RKO (cell line): ENCODE results near the gene MICAL3.

Experiments
- DNase-seq: peaks from one replicate; pipeline ENCODE4 v3.0.0-alpha.2; 2016; ENCODE audit warnings: low spot score

Gene MICAL3

DNA sequence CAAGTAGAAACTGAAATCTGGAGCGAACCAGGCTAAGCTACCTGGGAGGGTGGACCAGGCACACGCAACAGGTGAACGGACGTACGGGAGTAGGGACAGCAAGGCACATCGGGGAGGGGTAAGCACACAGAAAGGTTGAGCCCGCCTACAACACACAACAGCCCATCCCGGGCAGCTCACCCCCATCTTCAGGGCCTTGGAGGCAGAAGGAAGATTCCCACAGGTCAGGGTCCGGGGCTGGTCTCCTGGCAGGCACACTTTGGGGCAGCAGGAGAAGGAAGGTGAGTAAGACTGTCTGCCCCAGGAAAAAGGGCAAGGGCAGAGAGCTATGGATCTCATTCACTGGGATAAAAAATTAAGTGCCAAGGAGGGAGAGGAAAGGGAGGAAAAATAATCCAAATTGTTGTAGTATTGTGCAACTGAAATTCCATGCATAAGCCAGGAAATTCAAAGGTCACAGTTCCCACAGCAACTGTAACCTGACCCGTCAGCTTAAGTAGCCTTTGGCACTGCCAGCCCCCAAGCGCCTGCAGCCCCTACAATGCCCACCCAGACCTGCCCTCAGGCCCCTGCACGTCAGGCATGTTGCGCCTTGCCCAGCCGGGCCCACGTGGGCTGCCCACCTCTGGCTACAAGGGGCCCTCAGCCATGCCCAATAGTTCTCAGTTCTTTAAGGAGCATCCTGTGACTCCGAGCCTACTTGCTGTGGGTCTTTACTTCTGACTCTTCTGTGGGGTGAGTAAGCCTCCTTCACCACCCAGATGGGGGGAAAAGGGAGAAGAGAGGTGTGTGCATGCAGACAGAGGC, 51.8 kb downstream of the MICAL3 start:
- DNase-seq = no peak

DNA sequence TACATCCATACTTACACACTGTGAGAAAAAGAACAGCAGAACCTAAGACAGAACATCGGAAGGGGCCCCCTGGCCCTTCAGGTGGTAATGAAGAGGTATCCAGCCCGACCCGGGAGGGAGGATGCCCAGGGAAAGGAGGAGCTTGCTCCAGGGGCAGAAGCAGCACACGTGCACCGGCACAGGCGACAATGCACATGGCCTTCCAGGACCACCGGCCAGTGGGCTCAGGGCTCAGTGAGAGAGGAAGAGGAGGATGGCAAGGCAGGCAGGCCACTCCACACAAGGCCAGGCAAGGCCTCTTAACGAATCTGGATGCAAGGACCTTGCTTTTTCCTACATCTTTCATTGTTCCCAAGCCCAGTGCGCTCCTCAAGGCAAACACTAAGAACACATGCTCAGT, 52.6 kb downstream of the MICAL3 start:
- no peak for DNase-seq

DNA sequence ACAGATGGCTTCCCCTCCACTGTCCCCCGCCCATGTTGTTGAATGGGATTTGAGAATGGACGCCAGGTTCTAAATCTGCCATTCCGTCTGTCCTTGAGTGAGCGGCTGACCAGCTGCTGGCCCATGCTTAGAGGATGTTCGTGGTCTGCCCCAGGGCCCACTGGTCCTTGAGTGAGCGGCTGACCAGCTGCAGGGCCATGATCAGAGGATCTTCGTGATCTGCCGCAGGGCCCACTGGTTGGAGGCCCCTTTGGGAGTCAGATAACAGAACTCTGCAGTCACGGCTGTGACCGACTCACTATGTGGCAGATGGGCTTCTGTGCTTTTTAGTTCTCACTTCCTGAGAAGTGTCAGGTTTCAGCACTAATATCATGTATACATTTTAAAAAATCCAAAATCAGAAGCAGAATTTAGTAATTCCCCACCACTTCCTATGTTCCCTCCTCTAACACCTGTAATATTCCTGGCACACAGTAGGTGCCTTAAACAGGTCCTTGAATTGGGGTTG, 54.1 kb downstream of the MICAL3 start:
- no peak for DNase-seq

DNA sequence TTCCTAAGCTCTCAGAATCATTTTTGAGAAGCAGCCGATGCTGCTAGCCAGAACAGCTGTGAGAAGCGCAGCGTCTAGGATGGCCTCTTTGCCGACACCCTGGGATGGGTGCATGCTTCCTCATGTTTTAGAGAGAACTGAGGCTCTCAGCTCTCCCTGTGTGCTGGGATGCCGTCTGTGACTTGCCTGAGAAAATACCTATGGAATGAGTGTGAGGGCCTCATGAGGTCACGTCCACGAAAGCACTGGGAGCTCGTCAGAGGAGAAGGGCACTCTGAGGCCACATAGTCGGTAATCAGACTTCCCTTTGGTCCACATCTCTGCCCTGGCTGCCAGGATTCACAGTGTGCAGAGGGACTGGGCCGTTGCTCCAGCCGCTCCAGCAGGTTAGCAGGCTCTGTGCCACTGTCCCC, 54.7 kb downstream of the MICAL3 start:
- DNase-seq = peak; percentile 37

DNA sequence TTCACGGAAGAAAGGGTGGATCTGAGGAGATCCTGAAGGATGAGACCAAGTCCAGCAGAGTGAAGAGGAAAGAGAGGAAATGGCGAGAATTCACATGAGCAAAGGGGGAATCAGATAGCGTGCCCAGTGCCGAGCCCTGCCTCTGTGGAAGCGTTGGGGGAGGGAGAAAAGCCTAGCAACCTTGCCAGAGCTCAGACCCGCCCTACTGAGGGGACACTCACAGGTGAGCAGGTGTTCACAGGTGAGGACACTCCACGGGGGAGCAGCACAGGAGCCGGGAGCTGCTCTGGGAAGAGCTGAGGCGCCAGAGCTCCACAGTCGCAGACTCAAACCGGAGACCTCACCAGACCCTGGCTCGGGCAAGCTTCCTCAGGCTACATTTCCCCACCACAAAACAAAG, 56.2 kb downstream of the MICAL3 start:
- DNase-seq = no peak

DNA sequence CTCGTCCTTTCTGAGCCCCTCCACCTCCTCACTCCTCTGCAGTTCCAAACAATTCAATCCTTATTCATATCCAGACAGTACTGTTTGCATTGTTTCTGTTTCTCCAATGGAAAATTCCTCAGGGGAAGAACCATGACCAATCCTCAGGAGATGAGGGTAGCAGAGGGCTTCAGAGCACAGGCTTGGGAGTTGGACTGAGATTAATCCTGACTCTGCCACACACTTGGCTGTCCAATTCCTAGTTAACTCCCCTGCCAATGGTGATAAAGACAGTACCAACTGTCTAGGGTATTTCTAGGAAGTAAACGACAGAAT, 58.0 kb downstream of the MICAL3 start:
- DNase-seq = no peak

DNA sequence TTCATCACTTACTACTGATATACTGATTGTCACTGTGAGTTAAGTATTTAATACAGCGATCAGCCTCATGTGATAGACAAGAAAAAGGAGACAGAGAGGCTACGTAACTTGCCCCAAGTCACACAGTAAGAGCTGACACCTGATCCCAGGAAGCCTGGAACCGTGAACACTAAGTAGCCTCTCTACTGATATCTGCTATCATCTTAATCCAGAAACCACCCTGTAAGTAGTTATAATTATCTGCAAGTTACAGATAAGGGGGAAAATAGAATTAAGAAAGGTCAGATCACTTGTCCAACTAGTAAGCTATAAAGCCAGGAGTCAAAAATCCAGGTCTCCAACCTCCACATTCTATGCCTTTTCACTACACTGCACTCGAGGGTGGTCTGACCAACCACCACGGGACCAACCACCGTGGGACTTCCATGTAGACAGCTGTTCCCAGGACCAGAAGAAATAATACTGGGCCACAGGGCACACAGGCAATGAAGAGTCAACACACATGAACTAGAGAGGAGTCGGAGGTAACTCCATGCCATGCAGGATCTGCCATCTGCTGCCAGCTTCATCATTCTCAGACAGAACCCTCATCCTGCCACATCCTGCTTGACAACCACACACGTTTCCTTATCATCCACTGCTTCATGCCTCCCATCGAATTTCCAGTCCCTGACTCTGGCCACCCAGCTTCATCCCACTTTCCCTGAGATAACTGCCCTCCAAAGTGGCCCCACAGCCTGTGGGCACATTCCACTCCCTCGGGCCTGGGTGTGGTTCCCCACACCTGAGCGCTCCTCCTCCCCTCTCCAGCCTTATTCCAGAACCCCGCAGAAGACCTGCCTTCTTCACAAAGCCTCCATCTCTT, 58.6 kb downstream of the MICAL3 start:
- DNase-seq = no peak

DNA sequence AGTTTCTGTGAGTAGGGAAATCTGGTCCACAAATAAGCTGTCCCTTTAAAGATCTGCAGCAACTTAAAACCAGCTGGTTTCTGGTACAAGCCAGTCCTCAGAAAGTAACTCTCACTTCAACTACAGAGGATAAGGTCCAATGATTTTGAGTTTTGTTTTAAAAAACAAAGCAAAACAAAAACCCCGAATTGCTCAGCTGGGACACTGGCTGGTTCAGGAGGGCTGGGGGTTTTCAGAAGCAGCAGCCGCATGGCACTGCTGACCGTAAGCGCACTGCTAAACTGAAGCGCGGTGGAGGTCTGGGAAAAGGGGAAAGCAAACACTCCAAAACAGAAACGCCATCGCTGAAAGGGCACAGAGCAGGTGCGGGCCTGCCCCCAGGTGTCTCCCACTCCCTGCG, 59.7 kb downstream of the MICAL3 start:
- no peak for DNase-seq

DNA sequence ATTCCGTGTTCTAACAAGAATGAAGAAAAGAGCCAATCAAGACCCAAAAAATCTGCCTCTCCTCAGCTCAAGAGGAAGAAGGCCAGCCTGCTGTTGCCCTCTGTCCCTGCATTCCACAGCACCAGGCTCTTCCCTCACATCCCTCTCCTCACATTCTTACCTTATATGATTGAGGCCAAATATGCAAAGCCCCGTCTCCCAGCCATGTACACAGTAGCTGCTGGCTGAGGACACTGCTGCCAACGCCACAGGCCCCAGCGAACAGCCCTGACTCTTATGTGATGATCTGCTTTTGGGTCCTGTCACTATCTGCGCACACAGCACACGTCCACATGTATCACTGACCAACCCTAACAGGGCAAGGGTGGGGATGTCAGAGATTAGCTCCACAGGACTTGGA, 60.2 kb downstream of the MICAL3 start:
- DNase-seq = no peak

DNA sequence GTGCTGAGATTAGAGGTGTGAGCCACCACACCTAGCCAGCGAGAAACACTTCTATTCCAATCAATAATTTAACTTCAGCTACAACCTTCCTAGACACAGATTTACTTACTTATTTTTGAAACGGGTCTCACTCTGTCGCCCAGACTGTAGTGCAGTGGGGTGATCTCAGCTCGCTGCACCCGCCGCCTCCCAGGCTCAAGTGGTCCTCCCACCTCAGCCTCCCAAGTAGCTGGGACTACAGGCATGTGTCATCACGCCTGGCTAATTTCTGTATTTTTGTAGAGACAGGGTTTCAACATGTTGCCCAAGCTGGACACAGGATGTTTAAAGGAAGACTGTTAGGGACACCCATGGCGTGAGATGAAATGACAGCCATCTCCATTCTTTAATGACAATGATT, 61.3 kb downstream of the MICAL3 start:
- no peak for DNase-seq

DNA sequence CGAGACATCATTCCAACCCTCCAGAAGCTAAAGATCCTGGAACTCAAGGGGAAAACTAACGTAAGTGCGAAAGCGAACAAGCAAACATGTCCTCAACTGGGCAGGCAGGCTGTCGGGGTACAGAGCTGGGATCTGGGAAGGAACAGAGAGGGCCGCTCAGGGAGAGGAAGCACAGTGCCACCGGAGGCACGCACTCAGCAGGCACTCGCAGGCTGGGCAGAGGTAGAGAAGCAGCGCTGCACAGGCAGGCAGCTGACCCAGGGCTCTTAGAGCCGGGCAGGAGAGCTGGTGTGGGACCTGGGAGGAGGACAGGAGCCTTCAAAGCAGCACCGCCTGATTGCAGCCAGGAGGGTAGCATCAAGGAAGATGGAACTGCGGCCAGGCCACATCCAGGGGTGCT, 62.2 kb downstream of the MICAL3 start:
- DNase-seq = no peak

DNA sequence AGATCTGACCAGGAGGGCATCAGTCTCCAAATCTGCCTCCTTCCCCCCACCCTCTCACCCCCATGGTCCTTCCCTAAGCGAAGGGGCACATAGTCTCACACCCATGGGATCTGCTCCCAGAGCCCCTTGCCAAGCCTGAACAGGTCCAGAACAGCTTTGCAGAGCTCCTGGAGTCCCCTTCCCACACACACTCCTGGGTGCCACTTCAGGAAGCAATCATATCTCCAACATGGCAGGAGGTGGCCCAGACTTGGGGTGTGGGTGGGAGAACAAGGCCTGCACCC, 63.0 kb downstream of the MICAL3 start:
- DNase-seq = no peak

DNA sequence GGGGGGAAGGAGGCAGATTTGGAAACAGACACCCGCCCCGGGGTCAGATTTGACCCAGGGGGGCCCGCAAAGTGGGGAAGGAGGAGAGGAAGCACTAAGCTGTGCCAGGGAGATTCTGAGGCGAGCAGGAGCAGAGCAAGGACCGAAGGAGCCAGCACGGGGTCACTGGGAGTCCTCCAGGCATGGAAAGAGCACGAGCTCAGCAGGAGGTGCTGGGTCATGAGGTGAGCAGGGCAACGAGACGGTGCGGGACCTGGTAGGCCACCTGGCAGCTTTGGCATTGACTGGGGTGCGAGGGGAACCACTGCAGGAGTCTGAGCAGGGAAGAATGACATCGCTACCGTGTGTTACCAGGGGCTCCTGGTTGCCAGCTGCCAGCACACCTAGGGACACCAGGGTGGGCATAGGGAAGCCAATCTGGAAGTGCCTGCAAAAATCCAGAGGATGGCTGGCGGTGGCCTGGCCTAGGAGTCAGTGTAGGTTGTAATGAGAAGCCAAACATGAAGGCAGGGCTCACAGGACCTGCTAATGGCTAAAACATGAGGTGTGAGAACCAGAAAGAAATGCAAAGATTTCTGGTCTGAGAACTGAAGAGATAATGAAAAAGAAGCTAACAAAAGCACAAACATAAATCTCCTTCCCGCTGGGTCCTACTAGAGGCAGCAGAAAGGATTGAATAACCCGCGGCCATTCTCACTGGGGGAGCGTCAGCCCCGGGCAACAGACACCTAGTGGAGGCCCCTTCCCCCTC, 63.5 kb downstream of the MICAL3 start:
- no peak for DNase-seq

DNA sequence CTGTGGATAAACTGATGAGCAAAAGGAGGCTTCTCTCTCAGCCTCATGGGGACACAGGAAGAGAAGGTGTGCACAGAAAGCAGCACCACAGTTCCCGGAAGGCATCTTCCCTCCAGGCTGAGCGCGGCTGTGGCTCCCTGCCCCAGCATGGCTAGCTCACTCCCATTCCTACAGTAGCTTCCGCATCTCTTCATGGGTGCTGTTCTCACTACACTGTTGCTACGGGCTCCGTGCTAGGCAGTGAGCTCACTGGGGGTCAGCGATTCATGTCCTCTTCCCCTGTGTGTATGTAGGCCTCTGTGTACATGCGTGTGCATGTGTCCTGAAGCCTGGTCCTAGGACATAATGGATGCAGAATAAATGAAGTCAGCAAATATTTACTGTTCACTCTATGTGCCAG, 64.3 kb downstream of the MICAL3 start:
- no peak for DNase-seq

DNA sequence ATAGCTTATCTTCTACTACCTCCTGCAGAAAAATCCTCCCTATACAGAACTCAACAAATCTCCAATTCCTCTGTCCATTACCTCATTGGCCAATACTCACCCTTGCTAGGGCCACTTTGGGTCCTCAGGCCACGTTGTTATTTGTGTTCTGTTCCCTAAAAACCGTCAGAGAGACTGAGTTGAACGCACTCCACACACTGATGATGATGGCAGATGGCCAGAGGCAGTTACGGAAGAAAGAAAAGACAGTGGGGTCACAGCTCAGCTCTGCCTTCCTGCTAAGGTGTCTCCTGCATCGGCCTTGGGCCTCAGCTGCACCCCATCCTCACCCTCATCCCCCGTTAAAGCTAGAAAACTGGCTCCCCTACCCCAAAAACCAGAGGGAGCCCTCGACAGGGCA, 66.2 kb downstream of the MICAL3 start:
- no peak for DNase-seq

DNA sequence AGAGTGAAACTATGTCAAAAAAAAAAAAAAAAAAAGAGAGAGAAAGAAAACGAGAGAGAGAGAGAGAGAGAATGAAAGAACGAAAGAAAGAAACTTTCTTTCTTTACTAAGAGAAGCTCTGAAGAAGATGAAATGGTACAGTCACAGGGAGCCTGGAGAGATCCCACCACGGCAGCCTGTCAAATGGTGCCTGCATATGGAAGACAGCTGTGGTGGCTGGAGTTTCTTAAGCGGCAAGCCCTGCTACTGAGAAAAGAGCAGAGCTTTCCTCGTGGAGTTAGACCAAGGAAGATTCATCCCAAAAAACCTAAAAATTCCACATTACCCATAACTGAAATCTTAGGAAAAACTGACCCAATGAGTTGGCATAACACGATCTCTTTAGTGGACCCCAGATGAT, 66.7 kb downstream of the MICAL3 start:
- no peak for DNase-seq

DNA sequence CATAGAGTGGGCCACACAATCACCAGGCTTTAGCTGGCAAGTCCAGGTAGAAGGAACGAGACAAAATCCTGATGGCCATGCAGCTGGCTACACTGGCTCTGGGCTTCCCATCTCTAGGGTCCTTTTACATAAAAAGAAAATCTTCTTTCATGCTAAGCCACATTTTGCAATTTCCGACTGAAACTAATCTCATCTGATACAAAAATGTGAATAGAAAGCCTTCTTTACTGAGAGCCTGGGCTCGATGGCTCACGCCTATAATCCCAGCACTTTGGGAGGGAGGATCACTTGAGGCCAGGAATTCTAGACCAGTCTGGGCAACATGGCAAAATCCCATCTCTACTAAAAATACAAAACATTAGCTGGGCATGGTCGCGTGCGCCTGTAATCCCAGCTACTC, 67.2 kb downstream of the MICAL3 start:
- DNase-seq = no peak

DNA sequence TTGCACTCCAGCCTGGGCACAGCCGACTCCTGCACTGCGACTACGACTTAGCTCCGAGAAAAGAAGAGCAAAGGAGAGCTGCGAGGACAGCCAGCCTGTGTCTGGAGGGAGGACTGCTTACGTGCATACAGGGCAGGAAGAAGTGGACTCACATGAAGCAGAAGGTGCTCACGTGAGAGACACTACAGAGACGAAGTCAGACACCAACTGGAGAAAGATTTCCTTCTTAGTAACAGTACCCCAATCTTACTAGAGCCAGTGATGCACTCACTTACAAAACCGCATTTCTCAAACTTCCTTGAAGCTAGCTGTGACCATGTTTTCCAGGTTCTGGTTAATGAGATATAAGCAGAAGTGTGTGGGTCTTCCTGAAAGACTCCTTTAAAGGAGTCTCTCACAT, 67.7 kb downstream of the MICAL3 start:
- no peak for DNase-seq

DNA sequence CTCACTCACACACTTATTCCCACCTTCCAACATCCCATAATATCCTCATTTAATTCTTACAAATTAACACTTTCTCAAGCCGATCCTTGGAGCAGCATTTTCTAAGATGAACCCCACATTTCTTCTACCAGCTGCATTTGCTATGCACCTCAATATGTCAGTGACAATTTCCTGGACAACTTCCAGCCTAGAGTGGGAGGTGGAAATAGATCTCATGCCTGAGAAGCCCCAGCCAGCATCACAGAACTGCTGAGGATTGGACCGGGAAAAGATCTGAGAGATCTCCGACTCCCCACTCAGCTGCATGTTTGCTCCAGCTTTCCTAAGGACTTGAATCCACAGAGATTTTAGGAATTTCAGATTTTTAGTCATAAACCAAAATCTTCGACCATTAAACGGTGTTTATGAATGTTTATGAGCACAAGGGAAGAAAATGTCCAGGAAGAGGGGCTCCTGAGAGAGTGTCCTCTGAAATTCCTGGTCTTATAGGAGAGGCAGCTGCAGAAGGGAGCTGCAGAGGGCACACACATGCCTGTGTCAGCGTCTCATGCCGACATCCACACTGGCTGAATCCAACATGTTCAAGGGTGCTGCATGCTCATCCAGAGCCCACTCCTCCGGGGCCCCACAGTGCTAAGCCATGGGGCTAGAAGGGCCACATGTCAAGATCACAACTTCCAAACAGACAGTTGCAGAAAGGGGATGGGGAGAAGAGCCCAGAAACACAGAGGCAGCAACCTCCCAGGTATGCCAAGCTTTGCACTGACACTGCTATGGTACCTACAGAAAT, 68.6 kb downstream of the MICAL3 start:
- DNase-seq = no peak

DNA sequence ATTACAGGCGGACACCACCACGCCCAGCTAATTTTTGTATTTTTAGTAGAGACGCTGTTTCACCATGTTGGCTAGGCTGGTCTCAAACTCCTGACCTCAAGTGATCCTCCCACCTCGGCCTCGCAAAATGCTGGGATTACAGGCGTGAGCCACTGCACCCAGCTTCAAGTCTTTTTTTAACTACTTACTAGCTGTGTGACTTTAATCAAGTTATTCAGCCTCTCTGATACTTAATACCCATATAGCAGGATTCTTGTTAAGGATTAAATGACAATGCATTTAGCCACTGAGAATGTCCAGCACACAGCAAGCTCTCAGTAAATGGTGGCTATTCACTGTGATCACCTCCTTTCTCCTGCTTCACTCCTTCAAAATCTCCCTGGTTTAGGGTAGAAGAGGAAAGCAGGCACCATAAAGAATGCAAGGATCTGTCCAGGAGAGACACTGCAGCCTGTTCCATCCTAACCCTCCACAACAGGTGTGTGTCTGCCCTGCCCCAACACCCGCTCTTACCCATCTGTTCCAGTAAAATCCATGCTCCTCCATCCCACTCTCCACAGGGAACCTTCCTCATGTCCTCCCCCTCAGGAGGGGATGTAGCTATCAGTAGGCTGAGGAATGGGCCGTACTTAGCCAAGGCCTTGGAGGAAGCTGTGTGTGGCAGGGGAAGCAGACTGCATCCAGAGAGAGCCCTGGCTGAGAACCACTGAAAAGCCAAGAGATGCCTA, 69.3 kb downstream of the MICAL3 start:
- no peak for DNase-seq

DNA sequence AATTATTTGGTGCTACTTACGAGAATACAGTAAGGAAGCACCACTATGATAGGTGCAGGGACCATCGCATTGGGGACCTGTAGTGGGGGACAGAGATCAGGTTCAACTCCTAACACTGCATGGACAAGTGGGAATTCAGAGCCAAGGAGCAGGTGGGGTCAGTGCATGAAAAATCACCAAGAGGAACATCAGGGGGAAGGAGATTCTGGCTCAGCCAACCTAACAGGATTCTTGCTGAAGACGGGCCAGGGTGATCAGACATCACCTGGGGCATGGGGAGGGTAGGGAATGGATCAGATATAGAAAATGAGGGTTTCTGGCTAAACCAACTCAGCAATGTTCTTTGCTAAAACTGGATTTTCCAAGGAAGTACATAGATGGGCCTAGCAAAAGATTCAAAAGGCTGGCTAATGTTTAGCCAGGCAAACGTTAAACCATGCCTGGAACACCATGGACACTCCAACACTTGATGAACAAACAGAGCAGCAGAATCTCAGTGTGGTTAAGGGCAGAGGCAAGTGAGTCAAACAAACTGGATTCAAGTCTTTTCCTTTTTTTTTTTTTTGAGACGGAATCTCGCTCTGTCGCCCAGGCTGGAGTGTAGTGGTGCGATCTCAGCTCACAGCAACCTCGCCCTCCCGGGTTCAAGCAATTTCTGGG, 70.0 kb downstream of the MICAL3 start:
- no peak for DNase-seq
